ENCODE data around the gene GRM7. TPM values are rescaled to one million over a fixed set of nuclear protein-coding genes. Genes with fewer than 3 reads are reported as not detected.

Gene GRM7
- total RNA-seq, 1 donor from 2014 or later = 0.80 TPM

DNA sequence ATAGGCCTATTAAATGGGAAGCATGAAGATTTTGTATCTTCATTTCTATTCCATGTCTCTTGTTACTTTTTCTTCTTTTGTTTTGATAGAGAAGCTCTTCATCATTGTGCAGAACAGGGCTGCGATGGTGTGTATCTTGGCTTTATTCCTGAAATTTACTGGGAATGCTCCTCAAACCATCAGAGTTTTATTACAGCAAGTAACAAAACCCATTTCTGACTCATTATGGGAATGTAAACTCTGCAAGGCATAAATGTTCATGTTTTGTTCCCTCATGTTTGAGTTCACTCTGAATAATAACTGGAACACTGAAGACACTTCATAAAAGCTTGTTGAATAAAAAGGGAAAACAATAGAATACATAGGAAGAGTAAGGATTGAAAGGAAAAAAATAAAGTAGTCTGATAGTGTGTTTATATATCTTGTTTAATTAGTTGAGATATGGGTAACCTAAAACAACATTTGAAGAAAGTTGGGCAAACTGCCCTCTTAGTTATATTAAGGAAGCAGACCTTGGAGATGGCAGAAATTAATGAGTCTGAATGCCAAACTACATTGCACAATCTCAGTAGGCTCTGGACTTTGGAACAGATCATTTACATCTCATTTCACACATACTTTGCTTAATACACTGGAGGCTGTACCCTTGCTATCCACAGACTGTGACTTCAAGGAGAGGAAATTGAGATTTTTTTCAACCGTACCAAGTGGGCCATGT lies 521.5 kb downstream of the GRM7 start:
- Mint-ChIP-seq H3K27me3 (ENCODE audit: insufficient read depth, low read depth) (peaks cover 2% of the 10 kb centered on the region), H3K4me3 (no peak overlapping the region), H3K27ac (no peak overlapping the region), H3K9me3 (no peaks in the 10 kb centered on the region), H3K36me3 (no peaks in the 10 kb centered on the region), H3K4me1 (peaks cover 2% of the 10 kb centered on the region)
- TF ChIP-seq, protein P1, sequence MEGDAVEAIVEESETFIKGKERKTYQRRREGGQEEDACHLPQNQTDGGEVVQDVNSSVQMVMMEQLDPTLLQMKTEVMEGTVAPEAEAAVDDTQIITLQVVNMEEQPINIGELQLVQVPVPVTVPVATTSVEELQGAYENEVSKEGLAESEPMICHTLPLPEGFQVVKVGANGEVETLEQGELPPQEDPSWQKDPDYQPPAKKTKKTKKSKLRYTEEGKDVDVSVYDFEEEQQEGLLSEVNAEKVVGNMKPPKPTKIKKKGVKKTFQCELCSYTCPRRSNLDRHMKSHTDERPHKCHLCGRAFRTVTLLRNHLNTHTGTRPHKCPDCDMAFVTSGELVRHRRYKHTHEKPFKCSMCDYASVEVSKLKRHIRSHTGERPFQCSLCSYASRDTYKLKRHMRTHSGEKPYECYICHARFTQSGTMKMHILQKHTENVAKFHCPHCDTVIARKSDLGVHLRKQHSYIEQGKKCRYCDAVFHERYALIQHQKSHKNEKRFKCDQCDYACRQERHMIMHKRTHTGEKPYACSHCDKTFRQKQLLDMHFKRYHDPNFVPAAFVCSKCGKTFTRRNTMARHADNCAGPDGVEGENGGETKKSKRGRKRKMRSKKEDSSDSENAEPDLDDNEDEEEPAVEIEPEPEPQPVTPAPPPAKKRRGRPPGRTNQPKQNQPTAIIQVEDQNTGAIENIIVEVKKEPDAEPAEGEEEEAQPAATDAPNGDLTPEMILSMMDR (IDR thresholded peaks at IDR 0.05) = no peak
- Histone ChIP-seq H4K20me1 (ENCODE audit: low read depth) (no peaks in the 10 kb centered on the region), H3K4me2 (no peak overlapping the region), H3K27me3 (no peaks in the 10 kb centered on the region), H3K4me3 (no peak overlapping the region), H3K9ac (no peak overlapping the region), H3K36me3 (no peaks in the 10 kb centered on the region), H3K79me2 (ENCODE audit: low read depth) (no peaks in the 10 kb centered on the region), H3F3A (ENCODE audit: low read depth) (no peaks in the 10 kb centered on the region), H2AFZ (replicated peaks) (no peak overlapping the region), H3K4me1 (no peaks in the 10 kb centered on the region), H3K9me3 (ENCODE audit: low read depth) (no peaks in the 10 kb centered on the region), H3K27ac (no peak overlapping the region)
- DNase-seq (ENCODE audit: low spot score) = no peak

DNA sequence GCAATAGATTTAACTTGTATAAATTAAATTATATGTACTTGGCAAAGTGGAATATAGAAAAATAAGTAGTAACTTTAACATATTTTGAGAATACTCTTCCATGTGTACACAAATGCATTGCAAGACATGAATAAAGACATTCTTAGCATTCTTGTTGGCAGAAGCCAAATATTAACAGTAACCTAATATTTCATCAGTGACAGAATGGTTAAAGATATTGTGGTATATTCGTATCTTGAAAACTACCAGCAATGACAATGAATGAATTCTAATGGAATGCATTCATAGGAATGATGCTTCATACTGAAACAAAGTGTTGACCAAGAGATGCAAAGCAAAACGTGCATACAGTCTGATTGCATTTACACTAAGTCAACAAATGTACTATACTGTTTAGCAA lies 524.7 kb downstream of the GRM7 start:
- no peaks in the 10 kb centered on the region for H3K9me3 ChIP-seq (ENCODE audit: low read depth)
- Mint-ChIP-seq H3K4me3 (no peak overlapping the region), H3K27me3 (ENCODE audit: insufficient read depth, low read depth) (peaks cover 2% of the 10 kb centered on the region), H3K4me1 (no peaks in the 10 kb centered on the region), H3K27ac (no peak overlapping the region), H3K36me3 (no peaks in the 10 kb centered on the region), H3K9me3 (no peaks in the 10 kb centered on the region)
- TF ChIP-seq EZH2 (IDR thresholded peaks at IDR 0.05) (no peak), EZH2phosphoT487 (IDR thresholded peaks at IDR 0.05) (no peak)
- TF ChIP-seq, protein P1 (IDR thresholded peaks at IDR 0.05) = no peak
- H3K79me2 ChIP-seq (ENCODE audit: low read depth) = no peaks in the 10 kb centered on the region
- H3K27me3 ChIP-seq = no peaks in the 10 kb centered on the region
- H3K4me2 ChIP-seq = no peak overlapping the region
- no peak overlapping the region for H3K27ac ChIP-seq
- H3K36me3 ChIP-seq = no peaks in the 10 kb centered on the region
- no peak for DNase-seq (ENCODE audit: low spot score)
- H3K4me1 ChIP-seq = no peaks in the 10 kb centered on the region
- no peaks in the 10 kb centered on the region for H3F3A ChIP-seq (ENCODE audit: low read depth)
- no peak overlapping the region for H3K9ac ChIP-seq
- H4K20me1 ChIP-seq (ENCODE audit: low read depth) = no peaks in the 10 kb centered on the region
- no peak overlapping the region for H3K4me3 ChIP-seq
- no peak overlapping the region for H2AFZ ChIP-seq (replicated peaks)

DNA sequence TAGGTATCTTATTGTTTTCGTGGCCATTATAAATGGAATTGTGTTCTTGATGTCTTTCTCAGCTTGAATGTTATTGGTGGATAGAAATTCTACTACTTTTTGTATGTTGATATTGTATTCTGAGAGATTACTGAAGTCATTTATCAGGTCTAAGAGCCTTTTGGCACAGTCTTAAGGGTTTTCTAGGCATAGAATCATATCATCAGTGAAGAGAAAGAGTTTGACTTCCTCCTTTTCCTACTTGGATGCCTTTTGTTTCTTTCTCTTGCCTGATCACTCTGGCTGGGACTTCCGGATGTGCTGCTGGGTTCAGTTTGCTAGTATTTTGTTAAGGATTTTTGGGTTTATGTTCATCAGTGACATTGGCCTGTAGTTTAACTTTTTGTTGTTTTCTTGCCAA lies 527.1 kb downstream of the GRM7 start:
- Mint-ChIP-seq H3K4me1 (no peaks in the 10 kb centered on the region), H3K4me3 (no peak overlapping the region), H3K27ac (no peak overlapping the region), H3K9me3 (peaks cover 4% of the 10 kb centered on the region), H3K36me3 (no peaks in the 10 kb centered on the region), H3K27me3 (ENCODE audit: insufficient read depth, low read depth) (peaks cover 2% of the 10 kb centered on the region)
- H3K4me2 ChIP-seq = no peak overlapping the region
- H3K9me3 ChIP-seq (ENCODE audit: low read depth) = no peaks in the 10 kb centered on the region
- no peak overlapping the region for H3K4me3 ChIP-seq
- H4K20me1 ChIP-seq (ENCODE audit: low read depth) = no peaks in the 10 kb centered on the region
- H3K27me3 ChIP-seq = no peaks in the 10 kb centered on the region
- H3K79me2 ChIP-seq (ENCODE audit: low read depth) = no peaks in the 10 kb centered on the region
- no peak overlapping the region for H3K9ac ChIP-seq
- H3F3A ChIP-seq (ENCODE audit: low read depth) = no peaks in the 10 kb centered on the region
- H2AFZ ChIP-seq (replicated peaks) = no peak overlapping the region
- H3K4me1 ChIP-seq = no peaks in the 10 kb centered on the region
- no peak overlapping the region for H3K27ac ChIP-seq
- H3K36me3 ChIP-seq = no peaks in the 10 kb centered on the region
- no peak for TF ChIP-seq EZH2phosphoT487 (IDR thresholded peaks at IDR 0.05)
- TF ChIP-seq, protein P1 (IDR thresholded peaks at IDR 0.05) = no peak
- TF ChIP-seq EZH2 (IDR thresholded peaks at IDR 0.05) = no peak
- no peak for DNase-seq (ENCODE audit: low spot score)

Measured in neural progenitor cell (in vitro differentiated cells).